ENCODE measurements around the gene ADD1.

Gene ADD1

DNA sequence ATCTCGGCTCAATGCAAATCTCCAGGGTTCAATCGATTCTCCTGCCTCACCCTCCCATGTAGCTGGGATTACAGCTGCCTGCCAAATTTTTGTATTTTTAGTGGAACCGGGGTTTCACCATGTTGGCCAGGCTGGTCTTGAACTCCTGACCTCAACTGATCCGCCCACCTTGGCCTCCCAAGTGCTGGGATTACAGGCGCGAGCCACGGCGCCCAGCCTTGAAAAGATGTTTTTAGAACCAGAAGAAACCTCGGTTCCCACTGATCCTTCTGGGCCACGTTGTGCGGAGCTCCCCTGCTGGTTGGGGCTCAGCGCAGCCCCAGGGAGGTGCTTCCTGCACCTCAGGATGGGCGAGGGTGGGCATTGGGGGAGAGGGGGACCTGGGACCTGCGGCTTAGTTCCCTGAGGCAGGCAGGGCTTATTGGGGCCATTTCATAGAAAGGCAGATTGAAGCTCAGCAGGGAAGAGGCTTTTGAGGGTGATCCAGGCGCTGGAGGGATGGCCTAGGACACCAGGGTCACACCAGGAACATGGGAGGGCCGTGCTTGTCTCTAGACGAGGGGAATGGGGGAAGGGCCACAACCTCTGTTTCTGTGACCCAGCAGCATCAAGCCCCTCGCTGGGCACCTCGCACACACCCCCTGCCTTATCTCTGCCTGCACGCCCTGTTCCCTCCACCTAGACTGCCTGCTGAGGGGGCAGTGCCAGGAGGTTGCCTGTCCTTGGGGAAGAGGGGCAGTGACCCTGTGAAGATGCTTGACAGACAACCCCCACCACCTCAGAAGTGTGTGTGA is 6.3 kb upstream of the ADD1 start:
- no peak for DNase-seq

DNA sequence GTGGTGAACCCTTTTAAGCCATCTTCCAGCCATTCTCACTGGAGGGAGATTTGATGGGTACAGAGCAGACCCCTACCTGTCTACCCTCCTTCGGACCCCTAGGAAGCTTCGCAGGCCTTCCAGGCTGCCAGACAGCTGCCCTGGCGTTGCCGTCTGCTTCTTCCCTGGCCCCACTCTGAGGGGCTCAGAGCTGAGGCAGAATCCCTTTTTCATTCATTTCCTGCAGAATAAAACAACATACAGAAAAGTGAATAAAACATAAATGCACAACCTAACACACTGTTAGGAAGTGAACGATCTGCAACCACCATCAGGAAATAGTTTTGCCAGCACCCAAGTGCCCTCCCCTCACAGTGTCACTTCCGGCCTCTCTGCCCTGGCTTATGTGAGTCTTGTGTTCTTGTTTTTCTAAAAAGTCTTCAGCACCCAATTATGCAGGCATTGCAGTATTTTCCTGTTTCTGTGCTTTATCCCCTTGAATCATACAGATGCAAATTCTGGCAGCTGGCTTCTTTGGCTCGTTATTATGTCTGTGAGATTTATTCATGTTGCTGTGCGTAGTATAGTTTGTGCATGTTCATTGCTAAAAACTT is 5.6 kb upstream of the ADD1 start:
- peak in 1 of 2 donors; percentile 65 for DNase-seq

GRCh38 chr4:2839060-2839459 is 4.6 kb upstream of the ADD1 start:
- no peak for DNase-seq

DNA sequence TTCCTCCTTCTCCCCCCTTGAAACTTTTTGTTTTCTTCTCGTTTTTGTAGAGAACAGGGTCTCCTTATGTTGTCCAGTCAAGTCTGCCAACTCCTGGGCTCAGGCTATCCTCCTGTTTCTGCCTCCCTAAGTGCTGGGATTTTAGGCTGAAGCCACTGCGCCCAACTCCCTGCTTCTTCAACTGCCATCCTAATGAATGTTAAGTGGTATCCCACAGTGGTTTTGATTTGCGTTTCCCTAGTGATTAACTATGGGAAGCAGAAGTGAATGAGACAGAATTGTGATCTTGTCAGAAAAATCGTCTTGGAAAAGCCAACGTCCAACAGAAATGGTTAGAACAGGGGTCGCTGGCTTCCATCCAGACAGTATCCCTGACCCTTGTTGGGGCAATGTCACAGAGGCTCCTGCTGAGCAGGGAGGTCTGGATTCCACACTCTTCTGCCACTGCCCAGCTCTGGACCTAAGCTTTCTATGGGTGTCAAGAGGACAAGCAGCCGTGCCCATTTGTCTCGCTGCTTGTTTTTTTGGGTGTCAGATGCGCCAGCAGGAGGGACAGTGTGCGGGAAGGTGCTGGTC is 869 bp upstream of the ADD1 start:
- DNase-seq = no peak

DNA sequence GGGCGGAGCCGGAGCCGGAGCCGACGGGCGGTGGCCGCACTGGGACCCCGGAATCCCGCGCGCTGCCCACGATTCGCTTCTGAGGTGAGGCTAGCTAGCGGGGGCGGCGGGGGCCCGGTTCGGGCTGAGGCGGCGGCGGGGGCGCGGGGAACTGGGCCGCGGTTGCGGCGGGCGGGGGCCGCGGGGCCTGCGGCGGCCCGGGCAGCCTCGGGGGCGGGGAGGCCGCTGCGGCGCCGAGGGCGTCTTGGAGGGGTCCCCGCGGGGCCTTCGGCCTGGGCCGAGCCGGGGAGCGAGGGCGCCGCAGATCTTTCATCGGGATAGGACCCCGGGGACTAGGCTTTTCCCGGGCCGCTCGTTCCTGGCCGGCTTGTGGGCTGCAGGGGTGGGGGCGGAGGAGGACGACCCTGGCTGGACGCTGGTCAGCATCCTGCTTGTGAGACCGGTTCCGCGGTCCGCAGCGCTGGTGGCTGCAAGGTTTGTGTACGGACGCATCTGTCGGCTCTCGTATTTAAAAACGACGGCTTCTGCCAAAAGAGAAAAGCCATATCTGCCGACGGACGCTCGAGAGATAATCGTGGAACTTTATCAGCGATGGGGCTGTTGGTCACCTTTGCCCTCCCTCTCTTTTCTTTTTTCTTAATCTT is 419 bp downstream of the ADD1 start:
- DNase-seq = peak in 1 of 2 donors; percentile 21

- DNase-seq = no peak
Observed at GRCh38 chr4:2846172-2846571, 2.5 kb downstream of the ADD1 start.

GRCh38 chr4:2847302-2847871 is 3.7 kb downstream of the ADD1 start:
- no peak for DNase-seq

- DNase-seq = no peak
Observed at GRCh38 chr4:2848449-2848848, 4.8 kb downstream of the ADD1 start.

GRCh38 chr4:2849267-2850152 is 5.9 kb downstream of the ADD1 start:
- no peak for DNase-seq

- DNase-seq = no peak
Observed at GRCh38 chr4:2850966-2851798, 7.5 kb downstream of the ADD1 start.

GRCh38 chr4:2852481-2852921 is 8.9 kb downstream of the ADD1 start:
- no peak for DNase-seq

DNA sequence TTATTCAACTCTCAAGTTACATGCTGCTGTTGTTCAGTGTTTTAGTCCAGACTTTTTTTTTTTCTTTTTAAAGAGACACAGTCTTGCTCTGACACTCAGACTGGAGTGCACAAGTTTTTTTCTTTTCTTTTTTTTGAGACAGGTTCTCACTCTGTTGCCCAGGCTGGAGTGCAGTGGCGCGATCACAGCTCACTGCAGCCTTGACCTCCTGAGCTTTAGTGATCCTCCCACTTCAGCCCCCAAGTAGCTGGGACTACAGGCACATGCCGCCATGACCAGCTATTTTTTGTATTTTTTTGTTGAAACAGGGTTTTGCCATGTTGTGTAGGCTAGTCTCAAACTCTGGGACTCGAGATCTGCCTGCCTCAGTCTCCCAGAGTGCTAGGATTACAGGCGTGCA is 11.9 kb downstream of the ADD1 start:
- no peak for DNase-seq

GRCh38 chr4:2856266-2856665 is 12.6 kb downstream of the ADD1 start:
- DNase-seq = no peak

DNA sequence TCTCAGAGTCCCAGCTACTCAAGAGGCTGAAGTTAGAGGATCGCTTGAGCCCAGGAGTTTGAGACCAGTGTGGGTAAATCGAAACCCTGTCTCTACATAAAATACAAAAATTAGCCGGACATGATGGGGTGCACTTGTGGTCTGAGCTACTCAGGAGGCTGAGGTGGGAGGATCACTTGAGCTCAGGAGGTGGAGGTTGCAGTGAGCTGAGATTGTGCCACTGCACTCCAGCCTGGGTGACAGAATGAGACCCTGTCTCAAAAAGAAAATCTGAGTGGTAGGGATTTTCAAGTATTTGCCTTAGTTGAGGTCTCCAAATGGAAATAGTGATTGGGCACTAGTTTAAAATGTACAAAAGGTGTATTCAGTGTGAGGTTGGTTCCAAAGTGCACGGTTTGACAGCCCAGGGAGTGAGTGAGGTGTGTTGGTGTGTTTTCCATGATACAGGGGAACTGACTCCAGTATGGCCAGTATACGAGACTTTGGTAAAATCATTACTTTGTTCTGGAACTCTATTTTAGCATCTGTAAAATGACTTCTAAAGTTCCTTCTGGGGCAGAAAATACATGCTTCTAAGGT is 13.8 kb downstream of the ADD1 start:
- DNase-seq = no peak

GRCh38 chr4:2858451-2859217 is 15.0 kb downstream of the ADD1 start:
- DNase-seq = peak; percentile 33 to 38

DNA sequence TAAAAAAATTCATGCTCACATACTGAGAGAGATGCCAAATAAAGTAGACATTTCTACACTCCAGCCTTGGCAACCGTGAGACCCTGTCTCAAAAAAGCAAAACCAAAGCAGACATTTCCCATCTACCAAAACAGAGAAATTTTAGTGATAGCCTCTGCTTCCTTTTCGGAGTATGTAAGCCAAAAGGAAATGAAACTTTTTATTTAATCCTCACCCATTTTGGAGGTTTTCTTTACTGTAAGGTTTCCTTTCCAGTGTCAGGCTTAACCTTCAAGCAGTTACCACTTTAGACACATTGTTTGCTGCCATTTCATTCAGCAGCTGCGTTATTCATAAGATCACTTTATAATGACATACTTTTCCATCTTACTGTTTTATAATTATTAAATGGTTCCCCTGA is 15.9 kb downstream of the ADD1 start:
- peak in 1 of 2 donors; percentile 22 for DNase-seq

GRCh38 chr4:2860391-2861348 is 17.0 kb downstream of the ADD1 start:
- peak in 1 of 2 donors; percentile 58 for DNase-seq

DNA sequence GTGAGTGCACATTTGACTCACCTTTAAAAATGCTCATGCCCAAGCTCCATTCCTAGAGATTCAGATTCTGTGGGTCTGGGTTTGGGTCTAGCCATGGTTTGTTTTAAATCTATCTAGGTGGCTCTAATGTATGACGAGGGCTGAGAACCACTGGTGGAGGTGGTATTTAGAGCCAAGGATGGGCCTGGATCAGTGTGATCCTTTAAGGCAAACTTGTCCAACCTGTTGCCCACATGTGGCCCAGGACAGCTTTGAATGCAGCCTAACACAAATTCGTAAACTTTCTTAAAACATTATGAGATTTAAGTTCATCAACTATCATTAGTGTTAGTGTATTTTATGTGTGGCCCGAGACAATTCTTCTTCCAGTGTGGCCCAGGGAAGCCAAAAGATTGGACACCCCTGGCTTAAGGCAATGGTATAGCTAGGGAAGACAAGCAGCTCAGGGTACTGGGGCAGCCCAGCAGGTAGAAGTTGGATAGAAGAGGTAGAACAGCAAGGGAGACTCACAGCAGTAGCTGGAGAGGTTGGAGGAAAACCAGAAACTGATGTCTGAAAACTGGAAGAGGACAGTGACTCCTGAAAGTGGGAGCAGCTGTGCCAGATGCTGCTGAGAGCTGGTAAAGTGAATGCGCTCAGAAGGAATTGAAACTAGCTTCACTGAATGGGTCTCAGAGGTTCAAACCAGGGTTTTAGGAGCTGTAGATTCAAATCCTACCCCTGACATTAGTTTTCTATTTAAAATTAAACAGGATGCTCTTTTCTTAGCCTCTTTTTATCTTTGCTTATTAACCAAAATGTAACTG is 18.2 kb downstream of the ADD1 start:
- no peak for DNase-seq

Measured in inflammatory macrophage treated with lipopolysaccharide for 1 hour (primary cell).